ENCODE results near the gene FDCSP. TPM values are rescaled to one million over a fixed set of nuclear protein-coding genes. Genes with fewer than 3 reads are reported as not detected.

FDCSP gene
- total and polyA plus RNA-seq, 10 of the 15 experiments (the other 5 are each of a cell fraction or from before 2014, with no cell fraction given): not detected

DNA sequence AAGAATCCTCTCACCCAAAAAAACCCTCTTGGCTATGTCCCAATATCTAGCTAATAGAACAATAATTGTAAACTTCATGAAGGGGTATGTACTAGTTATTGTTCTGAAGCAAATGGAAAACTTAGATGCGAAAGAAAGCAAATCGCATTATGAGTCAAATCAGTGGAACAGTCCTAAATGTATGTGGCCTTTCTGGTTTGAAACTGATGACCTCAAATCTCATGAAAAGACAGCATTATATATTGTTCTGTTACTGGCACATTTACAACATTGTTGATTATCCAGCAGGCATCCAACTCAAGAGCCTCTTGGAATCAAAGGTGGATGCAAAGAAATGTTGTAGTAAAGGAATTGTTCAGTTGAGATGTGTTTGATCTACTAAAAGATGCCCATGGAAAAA, 51.2 kb downstream of the FDCSP start (continued):
- no peak for TF ChIP-seq NR2C1 (IDR thresholded peaks at IDR 0.05)
- no peak for TF ChIP-seq SMAD5 (IDR thresholded peaks at IDR 0.05; ENCODE audit: low read depth)
- TF ChIP-seq SUZ12 (IDR thresholded peaks at IDR 0.05; ENCODE audit: unreplicated experiment): no peak

- WGBS (ENCODE audit: insufficient coverage, insufficient replicate concordance, low lambda C conversion rate, missing lambda C conversion rate): 0% methylated on average over 1 of the region's 1 CpG
- in situ Hi-C loops (cut with MboI) (no loop called here), intact Hi-C loops (cut with micrococcal nuclease; ENCODE audit: unreplicated experiment) (no loop called here)
- Histone ChIP-seq H3K9ac (ENCODE audit: control insufficient read depth, insufficient read depth, low read length) (no peak overlapping the region), H3K9me3 (replicated peaks; ENCODE audit: control insufficient read depth, insufficient read depth, low read length) (no peaks in the 10 kb centered on the region), H3K79me2 (ENCODE audit: control insufficient read depth, insufficient read depth, low read length) (no peaks in the 10 kb centered on the region), H3K4me2 (ENCODE audit: control insufficient read depth, insufficient read depth) (no peak overlapping the region), H3K27ac (ENCODE audit: control insufficient read depth, insufficient read depth) (no peak overlapping the region), H3K4me1 (ENCODE audit: control insufficient read depth, insufficient read depth, low read length) (no peaks in the 10 kb centered on the region), H3K36me3 (ENCODE audit: control insufficient read depth in 2 of 2, insufficient read depth in 2 of 2, low read length in 1 of 2) (no peaks in the 10 kb centered on the region), H3K27me3 (replicated peaks in 1 of 2; ENCODE audit: control insufficient read depth in 2 of 2, insufficient read depth in 2 of 2, low read length in 1 of 2) (no peaks in the 10 kb centered on the region), H2AFZ (ENCODE audit: control insufficient read depth, low read depth, low read length) (no peak overlapping the region), H3K4me3 (no peak overlapping the region), H4K20me1 (ENCODE audit: control insufficient read depth, insufficient read depth) (no peaks in the 10 kb centered on the region)
- DNase-seq (ENCODE audit: low read depth, low spot score): no peak
- BruUV-seq (replicated peaks): no TSS peak
- RAD21 ChIA-PET (ENCODE audit: unreplicated experiment): no interaction called here
- ATAC-seq: no peak
- CTCF ChIA-PET: no interaction called here
- FAIRE-seq: no peak
- no peak for TF ChIP-seq CTCF (IDR thresholded peaks at IDR 0.05 in 2 of 3, conservative IDR thresholded peaks at IDR 0.05 in 1 of 3; ENCODE audit: control insufficient read depth in 2 of 3, extremely low read depth in 1 of 3, insufficient read depth in 1 of 3, low read depth in 3 of 3, low read length in 3 of 3)
- no peak for TF ChIP-seq RELA (IDR thresholded peaks at IDR 0.05; ENCODE audit: borderline replicate concordance, partially characterized antibody)
- no peak for TF ChIP-seq CHD4 (IDR thresholded peaks at IDR 0.05)
- TF ChIP-seq MLLT1 (IDR thresholded peaks at IDR 0.05): no peak
- no peak for TF ChIP-seq PAX8 (IDR thresholded peaks at IDR 0.05)
- TF ChIP-seq CBX5 (IDR thresholded peaks at IDR 0.05; ENCODE audit: low read depth): no peak
- no peak for TF ChIP-seq SP1 (IDR thresholded peaks at IDR 0.05; ENCODE audit: low read depth, low read length)
- TF ChIP-seq WRNIP1 (IDR thresholded peaks at IDR 0.05; ENCODE audit: borderline replicate concordance, low read depth, low read length): no peak
- no peak for TF ChIP-seq CBX3 (IDR thresholded peaks at IDR 0.05; ENCODE audit: borderline replicate concordance, low read depth)
- TF ChIP-seq CREB1 (IDR thresholded peaks at IDR 0.05; ENCODE audit: low read depth): no peak
- TF ChIP-seq POU2F2 (IDR thresholded peaks at IDR 0.05; ENCODE audit: borderline replicate concordance, low read depth, low read length): no peak
- no peak for TF ChIP-seq CREM (IDR thresholded peaks at IDR 0.05; ENCODE audit: low read depth)
- TF ChIP-seq SMAD1 (IDR thresholded peaks at IDR 0.05; ENCODE audit: low read depth, partially characterized antibody): no peak
- SMC1A ChIA-PET (ENCODE audit: uncharacterized antibody, unreplicated experiment): no interaction called here
- POLR2A ChIA-PET: no interaction called here
Measured at GRCh38 chr4:70280567-70280966, 54.6 kb downstream of the FDCSP start.
